ENCODE measurements around the gene ALPK1. TPM values are rescaled to one million over a fixed set of nuclear protein-coding genes. Genes with fewer than 3 reads are reported as not detected.

Gene ALPK1
- polyA plus RNA-seq, 4 donors, result 11.8 to 17.2 (median 14.4) TPM

DNA sequence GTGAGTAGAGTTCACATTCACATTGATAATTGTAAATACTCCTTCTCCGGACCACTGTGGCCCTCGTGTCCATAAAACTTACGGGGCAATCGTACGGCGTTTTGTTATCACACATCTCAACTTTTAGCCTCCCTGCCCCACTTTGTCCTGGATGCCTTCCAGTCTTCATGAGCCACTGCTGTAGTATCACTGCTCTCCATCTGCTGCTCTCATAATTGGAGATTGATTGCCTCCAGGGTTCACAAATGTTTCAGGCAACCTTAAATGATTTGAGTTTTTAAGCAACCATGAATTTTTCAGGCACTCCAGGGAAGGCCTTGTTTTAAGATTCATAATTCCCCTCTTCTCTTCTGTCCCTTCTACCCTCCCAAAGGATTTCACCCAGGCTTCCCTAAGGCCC lies 28.4 kb downstream of the ALPK1 start:
- no peak for DNase-seq (ENCODE audit: low read depth in 4 of 4, low spot score in 3 of 4)

DNA sequence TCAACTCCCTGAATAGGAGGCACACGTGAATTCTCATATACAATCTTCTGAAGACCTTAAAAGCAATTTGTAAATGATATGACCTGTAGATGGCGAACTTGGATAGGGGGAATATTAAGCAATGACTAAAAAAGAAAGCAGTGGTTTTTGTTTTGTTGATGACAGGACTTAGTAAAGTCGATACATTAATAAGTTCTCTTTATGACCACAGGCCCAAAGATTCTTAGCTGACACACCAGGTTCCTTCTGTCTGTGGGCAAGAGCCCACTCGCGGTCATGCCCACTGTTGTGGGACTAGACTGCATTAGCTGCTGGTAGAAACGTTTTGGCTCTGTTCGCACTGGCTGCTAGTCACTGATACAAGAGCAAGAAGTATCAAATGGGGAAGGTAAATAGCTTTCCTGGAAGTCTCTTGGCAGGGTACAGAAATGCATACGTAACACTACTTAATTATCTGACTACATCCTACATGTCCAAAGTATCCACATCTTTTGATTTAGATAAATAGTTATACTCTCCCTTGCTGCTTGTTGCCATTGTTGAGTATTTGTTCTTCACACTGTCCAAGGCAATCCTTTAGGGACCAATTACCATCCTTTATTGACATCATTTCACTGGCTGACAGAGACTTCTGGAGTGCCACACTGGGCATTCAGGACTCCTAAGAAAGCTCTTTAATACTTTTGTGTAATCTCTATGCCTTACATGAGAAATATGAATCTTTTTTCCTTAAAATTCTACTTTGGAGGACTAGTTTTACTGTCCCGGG lies 31.0 kb downstream of the ALPK1 start:
- DNase-seq (ENCODE audit: low read depth in 4 of 4, low spot score in 3 of 4), result peak in 3 of 4 donors; percentile 31 to 39 (median 35)

DNA sequence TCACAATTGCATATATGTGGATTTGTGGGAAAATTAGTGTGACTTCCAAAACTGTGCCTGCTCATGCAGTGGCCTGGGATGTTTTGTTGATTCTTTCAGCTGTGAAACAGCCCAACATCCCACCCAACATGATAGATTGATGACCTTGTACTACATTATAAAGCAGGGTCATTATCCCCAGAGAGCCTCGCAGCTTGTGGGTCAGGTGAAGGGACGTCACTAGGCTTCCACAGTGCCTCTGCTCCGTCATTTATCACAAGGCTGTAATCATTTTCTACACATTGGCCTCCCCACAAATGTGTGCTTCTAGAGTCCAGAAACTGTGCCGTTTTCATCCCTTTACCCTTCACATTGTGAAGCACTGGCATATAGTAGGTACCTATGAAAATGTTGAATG lies 31.6 kb downstream of the ALPK1 start:
- DNase-seq (ENCODE audit: low read depth in 4 of 4, low spot score in 3 of 4), result no peak

DNA sequence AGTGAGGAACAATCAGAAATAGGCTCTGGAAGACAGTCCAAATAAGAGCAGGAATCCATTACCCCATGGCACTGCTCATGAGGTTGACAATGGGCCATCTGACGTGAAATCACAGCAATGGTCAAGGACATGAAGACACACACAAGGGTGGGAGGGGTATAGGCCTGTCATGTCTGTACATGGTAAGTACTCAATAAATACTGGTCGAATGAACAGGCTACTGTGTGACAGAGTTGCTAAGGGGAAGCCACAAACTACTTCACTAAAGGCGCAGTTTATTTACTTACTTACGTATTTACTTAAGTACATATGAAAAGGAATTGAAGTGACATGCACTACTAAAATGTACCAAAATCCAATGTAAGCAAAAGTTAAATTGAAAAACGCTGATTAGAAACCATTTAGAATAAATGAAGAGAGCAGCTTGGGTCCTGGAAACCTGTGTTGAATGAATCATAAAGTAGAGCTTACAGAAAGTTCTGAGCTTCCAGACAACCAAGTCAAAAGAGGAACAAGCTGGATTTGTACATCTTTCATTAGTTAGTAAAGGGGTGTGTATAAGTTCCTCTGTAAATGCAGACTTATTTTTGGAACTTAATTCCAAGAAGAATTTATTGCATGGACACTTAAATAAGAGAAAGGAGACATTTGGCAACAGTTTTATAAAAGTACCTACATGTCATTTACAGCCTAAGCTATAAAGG lies 32.7 kb downstream of the ALPK1 start:
- DNase-seq (ENCODE audit: low read depth in 4 of 4, low spot score in 3 of 4), result no peak

DNA sequence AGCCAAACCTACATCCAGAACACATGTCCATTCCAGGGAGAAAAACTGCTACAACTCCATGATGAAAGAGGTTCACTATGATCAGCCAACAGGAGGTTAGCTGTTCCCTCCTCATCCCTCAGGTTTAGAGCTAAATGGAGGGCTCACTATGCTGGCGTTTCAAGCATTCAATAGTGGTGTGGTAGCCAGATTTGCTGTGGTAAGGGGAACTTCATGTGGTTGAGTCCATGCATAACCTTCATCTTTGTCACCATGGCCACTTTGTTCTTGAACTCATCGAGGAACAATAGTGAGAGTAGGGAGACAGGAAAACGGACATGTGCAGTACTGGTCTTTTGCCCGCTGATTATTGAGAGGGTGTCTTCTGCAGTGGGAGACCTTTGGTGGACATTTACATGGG lies 33.8 kb downstream of the ALPK1 start:
- DNase-seq (ENCODE audit: low read depth in 4 of 4, low spot score in 3 of 4), result no peak

DNA sequence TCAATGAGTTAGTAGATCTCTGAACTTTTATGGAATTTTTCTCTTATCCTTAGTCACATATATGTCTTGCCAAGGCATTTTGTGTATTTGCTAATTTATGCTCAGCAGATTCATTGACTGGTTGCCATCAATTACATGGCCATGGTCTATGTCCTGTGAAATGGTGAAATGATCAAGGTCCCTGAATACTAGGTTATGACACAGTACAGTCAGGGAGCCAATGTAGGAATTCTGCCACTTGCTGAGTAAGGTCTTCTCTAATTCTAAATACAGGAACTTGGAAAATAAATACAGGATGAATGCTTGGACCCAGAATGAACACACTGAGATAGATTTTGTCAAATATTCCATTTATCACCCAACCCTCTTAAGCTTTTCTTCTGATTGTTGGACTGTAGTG lies 35.2 kb downstream of the ALPK1 start:
- DNase-seq (ENCODE audit: low read depth in 4 of 4, low spot score in 3 of 4), result no peak

DNA sequence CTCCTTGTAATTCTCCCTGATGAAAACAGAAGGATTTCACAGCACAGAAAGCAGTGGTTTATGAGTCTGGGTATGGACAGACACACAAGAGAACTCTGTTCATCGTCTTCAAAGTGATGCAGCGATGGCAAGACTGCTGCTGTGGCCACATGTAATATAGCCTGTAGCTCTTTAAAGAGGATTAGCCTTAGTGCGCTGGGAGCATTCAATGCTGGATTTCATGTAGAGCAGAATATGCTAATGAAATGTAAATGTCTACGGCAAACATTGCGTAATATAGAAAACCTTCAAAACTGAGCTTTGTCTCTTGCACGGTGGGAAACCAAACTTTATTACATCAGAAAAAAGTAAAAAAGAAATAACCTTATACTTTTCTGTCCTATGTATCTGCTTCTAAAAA lies 42.9 kb downstream of the ALPK1 start:
- DNase-seq (ENCODE audit: low read depth in 4 of 4, low spot score in 3 of 4), result no peak

DNA sequence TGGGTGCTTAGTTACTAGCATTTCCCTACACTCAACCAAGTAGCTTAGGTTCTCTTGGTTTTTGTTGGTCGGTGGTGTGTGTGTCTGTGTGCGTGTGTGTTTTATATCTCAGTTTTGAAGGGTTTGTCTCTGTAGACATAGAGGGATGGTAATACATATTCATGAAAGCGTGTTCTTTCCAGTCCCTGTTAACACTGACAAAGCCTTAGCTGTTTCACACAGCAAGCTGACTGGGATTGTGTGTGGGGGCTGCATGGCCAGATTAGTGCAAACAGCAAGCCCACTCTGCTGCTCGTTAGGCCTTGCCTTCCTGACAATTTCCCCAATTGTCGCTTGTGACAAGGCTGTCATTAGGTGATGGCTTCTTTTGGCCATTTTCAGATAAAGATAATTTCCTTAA lies 43.9 kb downstream of the ALPK1 start:
- no peak for DNase-seq (ENCODE audit: low read depth in 4 of 4, low spot score in 3 of 4)

DNA sequence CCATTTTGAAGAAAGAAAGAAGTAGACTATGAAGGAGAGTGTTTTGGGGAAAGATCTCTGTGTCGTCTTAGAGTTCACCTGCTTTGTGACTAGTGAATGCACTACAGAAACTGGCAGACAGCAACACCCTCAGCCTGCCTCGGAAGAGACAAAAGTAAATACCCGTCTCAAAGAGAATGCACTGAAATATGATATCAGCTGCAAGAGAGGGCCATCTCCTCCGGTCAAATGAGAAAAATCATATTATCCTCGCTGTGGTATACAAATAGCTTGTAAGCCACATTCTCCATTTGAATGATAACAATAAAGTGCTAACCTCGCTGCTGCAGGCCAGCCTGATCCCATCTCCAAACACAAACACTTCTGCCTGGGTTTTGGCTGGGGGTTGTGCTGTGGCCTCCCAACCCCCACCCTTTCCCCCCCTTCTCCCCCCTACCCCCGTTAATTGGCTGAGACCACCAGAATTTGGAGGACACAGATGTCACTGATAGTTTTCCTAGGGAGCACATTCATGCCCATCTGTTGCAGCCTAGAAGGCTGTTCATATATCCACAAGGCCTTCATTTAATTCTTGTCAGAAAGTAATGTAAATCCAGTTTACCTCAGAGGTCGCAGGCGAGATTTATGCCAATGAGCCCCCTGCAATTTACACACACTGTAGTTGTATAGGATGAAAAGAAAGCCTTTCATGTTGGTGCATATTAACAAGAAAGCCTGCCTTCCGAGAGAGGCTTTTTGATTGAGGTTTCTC lies 46.3 kb downstream of the ALPK1 start:
- no peak for DNase-seq (ENCODE audit: low read depth in 4 of 4, low spot score in 3 of 4)

DNA sequence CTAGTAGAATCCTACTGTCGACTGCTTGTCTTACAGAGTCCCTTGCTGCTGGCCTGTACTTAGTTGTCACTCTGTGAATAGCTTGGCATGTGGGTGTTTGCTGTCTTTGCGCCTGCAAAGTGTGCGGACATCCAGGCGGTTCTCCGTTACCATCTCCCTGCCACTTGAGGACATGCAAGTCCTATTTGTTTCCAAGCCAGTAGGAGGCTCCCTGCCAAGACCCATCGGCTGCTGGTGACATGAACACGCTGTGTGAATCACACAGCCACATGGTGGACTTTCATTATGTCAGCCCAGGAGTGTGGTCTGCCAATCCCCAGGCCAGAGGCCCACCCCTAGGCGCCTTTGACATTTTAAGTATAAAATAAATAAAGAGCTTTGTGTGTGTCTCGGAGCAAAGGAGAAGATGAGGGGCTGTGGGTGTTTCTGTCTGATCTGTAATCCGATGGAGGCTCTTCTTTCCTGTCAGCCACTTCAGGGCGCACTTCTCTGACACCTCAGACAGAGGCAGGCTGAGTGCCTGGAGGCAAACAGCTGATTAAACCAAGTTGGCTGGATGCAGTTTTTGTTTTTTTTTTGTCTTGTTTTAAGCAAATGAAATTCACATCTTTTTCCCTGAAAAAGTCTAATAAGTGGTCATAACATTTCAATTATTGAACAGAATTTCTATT lies 51.5 kb downstream of the ALPK1 start:
- DNase-seq (ENCODE audit: low read depth in 4 of 4, low spot score in 3 of 4), result peak in 2 of 4 donors; percentile 5 to 10

DNA sequence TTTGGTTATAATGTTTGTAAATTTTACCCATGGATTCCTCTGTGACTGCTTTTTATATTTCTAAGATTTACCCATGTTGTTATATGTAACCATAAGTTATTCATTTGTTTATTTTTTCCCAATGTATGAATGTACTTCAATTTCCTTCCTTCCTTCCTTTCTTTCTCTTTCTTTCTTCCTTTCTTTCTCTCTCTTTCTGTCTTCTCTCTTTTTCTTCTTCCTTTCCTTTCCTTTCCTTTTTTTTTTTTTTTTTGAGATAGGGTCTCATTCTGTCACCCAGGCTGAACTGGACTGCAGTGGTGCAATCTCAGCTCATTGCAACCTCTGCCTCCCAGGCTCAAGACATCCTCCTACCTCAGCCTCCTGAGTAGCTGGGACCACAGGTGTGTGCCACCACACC lies 55.6 kb downstream of the ALPK1 start:
- DNase-seq (ENCODE audit: low read depth in 4 of 4, low spot score in 3 of 4), result no peak

DNA sequence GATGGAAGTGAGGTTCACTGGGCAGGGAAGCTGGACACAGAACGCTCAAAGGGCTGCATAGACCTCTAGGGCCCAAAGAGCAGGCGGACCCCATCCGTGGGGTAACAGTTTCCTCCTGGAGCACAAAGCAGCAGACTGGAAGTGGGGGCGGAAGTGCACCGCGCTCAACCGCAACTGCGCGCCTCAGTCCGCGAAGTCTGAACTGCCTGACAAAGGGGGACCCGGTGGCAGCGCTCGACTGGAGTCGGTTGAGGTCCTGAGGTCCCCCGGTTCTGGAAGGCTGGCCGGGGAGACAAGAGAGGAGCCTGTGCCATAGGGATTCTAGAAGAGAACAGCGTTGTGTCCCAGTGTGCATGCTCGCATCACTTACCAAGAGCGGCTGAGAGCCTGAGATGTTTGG lies 58.5 kb downstream of the ALPK1 start:
- DNase-seq (ENCODE audit: low read depth in 4 of 4, low spot score in 3 of 4), result no peak

DNA sequence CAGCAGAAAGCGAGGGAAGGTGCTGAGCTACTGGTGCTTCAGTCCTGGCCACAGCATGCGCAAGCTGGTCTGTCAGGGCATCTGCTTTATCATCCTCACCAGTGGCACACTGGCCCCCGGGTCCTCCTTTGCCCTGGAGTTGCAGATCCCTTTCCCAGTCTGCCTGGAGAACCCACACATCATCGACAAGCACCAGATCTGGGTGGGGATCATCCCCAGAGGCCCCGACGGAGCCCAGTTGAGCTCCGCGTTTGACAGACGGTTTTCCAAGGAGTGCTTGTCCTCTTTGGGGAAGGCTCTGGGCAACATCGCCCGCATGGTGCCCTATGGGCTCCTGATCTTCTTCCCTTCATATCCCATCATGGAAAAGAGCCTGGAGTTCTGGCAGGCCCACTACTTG lies 60.3 kb downstream of the ALPK1 start:
- DNase-seq (ENCODE audit: low read depth in 4 of 4, low spot score in 3 of 4), result no peak

DNA sequence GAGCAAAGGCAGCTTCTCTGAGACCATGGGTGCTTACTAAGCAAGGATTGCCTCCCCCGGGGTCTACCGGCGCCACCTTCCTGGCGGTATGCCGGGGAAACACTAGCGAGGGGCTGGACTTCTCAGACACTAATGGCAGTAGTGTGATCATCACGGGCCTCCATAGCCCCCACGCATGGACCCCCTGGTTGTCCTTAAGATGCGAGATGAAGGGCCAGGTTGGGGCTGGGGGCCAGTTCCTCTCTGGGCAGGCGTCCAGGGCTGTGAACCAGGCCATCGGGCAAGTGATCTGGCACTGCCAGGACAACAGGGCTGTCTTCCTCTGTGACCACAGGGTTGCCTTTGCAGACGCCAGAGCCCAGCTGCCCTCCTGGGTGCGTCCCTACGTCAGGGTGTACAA lies 60.7 kb downstream of the ALPK1 start:
- no peak for DNase-seq (ENCODE audit: low read depth in 4 of 4, low spot score in 3 of 4)

DNA sequence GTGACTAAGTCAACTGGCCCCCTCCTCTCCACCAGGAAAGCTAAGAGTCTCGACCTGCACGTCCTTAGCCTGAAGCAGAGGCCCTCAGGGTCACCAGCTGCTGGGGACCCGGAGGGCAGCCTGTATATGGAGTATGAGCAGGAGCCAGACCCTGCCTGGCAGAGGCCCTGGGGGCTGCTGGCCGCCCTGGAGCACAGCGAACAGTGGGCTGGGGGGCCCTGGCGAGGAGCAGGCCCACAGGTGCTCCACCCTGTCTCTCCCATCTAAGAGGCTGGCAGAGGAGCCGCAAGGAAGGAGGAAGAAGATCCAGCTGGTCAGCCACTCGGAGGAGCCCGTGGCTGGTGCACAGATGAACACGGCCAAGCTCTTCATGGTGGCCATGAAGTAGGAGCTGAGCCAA lies 61.2 kb downstream of the ALPK1 start:
- DNase-seq (ENCODE audit: low read depth in 4 of 4, low spot score in 3 of 4), result no peak

DNA sequence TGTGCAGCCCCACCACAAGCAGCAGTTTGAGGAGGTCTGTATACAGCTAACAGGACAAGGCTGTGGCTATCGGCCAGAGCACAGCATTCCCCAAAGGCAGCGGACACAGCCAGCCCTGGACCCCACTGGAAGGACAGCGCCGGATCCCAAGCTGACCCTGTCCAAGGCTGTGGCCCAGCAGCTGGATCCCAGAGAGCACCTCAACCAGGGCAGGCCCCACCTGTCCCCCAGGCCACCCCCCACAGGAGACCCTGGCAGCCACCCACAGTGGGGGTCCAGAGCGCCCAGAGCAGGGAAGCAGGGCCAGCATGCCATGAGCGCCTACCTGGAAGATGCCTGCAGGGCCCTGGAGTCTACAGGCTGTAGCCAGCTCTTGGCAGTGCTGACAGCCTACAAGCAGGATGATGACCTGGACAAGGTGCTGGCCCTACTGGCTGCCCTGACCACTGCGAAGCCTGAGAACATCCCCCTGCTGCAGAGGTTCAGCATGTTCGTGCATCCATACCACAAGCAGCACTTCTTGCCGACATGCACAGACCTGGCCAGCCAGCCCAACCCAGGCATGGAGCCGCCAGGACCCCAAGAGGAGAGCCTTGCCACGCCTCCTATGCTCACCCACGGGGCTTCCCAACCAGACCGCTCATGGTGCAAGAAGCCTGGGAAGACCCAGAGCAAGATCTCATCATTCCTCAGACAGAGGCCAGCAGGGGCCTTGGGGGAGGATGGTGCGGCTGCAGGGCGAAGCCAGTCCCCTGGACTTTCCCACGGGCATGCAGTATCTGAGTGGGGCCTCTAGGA lies 62.0 kb downstream of the ALPK1 start:
- no peak for DNase-seq (ENCODE audit: low read depth in 4 of 4, low spot score in 3 of 4)

DNA sequence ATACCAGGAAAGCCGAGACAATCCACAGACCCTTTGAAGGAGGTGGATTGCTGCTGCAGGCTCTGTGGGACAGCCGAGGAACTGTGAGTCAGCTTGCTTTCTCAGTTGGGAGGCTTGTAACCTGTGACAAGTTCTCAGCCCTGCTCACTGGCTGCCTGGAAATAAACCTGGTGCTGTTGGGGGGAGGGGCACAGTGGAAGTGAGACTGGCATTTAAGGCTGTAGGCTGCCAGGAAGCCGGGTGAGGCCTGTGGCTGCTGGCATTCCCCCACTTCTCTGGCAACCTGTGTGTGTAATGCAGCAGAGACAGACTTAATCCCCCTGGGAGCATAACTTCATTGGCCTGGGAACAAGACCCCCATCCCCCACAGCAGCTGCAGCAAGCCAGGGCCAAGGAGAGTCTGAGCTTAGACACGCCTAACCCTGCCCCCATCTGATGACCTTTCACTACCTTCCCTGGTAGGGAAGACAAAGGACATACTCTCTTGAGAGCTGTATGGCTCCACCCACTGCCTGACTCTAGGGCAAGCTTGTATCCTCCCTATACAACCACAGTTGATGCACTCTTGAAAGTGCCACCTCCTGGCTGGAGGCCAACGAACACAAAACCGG lies 64.1 kb downstream of the ALPK1 start:
- no peak for DNase-seq (ENCODE audit: low read depth in 4 of 4, low spot score in 3 of 4)

DNA sequence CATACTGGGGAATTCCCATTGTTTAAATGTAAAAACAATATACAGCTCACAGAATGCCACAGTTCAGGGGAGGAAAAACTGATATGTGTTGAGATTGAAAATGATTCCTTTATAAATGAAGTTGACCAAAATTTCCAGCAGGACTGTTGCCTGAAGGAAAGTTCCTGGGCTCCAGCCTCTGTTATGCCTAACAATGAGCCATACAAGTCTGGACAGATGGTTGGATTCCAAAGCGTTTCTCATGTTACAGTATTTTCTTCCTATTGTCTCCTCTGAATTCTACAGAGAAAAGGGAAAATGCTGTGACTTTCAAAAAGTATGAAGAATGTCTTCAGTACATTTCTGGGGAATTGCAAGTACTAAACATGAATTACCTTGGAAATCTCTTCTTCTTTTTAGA lies 73.3 kb downstream of the ALPK1 start:
- DNase-seq (ENCODE audit: low read depth in 4 of 4, low spot score in 3 of 4), result no peak

DNA sequence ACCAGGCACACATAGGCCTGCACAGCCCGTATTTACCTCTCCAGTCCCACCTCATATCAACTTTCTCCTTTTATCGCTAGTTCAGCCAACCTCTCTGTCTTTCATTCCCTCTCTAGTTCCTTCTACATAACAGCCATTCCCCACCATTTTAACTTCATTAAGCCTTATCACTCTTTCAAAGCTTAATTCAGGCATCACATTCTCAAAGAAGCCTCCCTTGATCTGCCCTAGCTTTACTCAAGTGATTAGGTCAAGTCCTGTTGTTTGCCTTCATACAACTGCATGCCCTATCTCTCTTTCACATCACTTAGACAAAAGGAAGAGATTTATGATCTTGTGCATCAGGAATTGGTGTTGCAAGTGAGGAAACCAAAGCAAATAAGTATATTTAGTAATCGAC lies 74.2 kb downstream of the ALPK1 start:
- no peak for DNase-seq (ENCODE audit: low read depth in 4 of 4, low spot score in 3 of 4)

DNA sequence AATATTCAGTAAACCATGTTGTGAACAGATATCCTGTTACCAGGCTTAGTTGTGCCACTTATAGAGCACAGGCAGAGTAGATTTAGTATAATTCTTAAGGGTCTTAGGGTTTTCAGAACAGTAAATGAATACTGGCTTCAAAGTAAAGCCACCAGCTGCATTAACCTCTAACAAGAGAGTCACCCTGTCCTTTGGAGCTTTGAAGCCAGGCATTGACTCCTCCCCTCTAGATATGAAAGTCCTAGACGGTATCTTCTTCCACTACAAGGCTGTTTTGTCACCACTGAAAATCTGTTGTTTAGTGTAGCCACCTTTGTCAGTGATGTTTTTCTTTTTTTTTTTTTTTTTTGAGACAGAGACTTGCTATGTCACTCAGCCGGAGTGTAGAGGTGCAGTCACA lies 77.7 kb downstream of the ALPK1 start:
- DNase-seq (ENCODE audit: low read depth in 4 of 4, low spot score in 3 of 4), result no peak

All from left renal pelvis (tissue), 4 donors.